ENCODE results near the gene NHSL1.

Gene NHSL1

GRCh38 chr6:138461647-138462046, 37.6 kb downstream of the NHSL1 start:
- Mint-ChIP-seq H3K4me1 (peaks cover under 1% of the 10 kb centered on the region), H3K4me3 (no peak overlapping the region), H3K9me3 (peaks cover 10% of the 10 kb centered on the region), H3K36me3 (ENCODE audit: insufficient read depth) (no peaks in the 10 kb centered on the region), H3K27ac (ENCODE audit: low read depth) (no peak overlapping the region), H3K27me3 (no peaks in the 10 kb centered on the region)
- ATAC-seq (replicated peaks; ENCODE audit: extremely low read depth, poor library complexity, severe bottlenecking) (no peak), DNase-seq (ENCODE audit: low spot score in 2 of 2) (no peak)

- no peaks in the 10 kb centered on the region for H3K36me3 Mint-ChIP-seq (ENCODE audit: insufficient read depth)
- ATAC-seq (replicated peaks; ENCODE audit: extremely low read depth, poor library complexity, severe bottlenecking) (no peak), DNase-seq (ENCODE audit: low spot score in 2 of 2) (no peak)
- peak overlapping the region; percentile 65 for H3K27ac Mint-ChIP-seq (ENCODE audit: low read depth)
- H3K4me1 Mint-ChIP-seq, result peaks cover 14% of the 10 kb centered on the region
- H3K9me3 Mint-ChIP-seq, result peaks cover 2% of the 10 kb centered on the region
- no peaks in the 10 kb centered on the region for H3K27me3 Mint-ChIP-seq
- H3K4me3 Mint-ChIP-seq, result peak overlapping the region; percentile 39
These were observed 42.9 kb downstream of the NHSL1 start for GRCh38 chr6:138456401-138456790.

GRCh38 chr6:138455746-138456400, 43.4 kb downstream of the NHSL1 start:
- H3K4me1 Mint-ChIP-seq, result peaks cover 14% of the 10 kb centered on the region
- H3K9me3 Mint-ChIP-seq, result no peaks in the 10 kb centered on the region
- H3K4me3 Mint-ChIP-seq, result peak overlapping the region; percentile 39
- peak overlapping the region; percentile 35 for H3K27ac Mint-ChIP-seq (ENCODE audit: low read depth)
- H3K36me3 Mint-ChIP-seq (ENCODE audit: insufficient read depth), result no peaks in the 10 kb centered on the region
- H3K27me3 Mint-ChIP-seq, result no peaks in the 10 kb centered on the region
- ATAC-seq (replicated peaks; ENCODE audit: extremely low read depth, poor library complexity, severe bottlenecking) (peak; percentile 87), DNase-seq (ENCODE audit: low spot score in 2 of 2) (peak in 1 of 2 donors; percentile 21)

- H3K27ac Mint-ChIP-seq (ENCODE audit: low read depth), result peak overlapping the region; percentile 35
- peak in 1 of 2 donors; percentile 41 for DNase-seq (ENCODE audit: low spot score in 2 of 2)
- peaks cover 14% of the 10 kb centered on the region for H3K4me1 Mint-ChIP-seq
- H3K27me3 Mint-ChIP-seq, result no peaks in the 10 kb centered on the region
- peak overlapping the region; percentile 39 for H3K4me3 Mint-ChIP-seq
- H3K36me3 Mint-ChIP-seq (ENCODE audit: insufficient read depth), result no peaks in the 10 kb centered on the region
- ATAC-seq (replicated peaks; ENCODE audit: extremely low read depth, poor library complexity, severe bottlenecking), result peak; percentile 76
- H3K9me3 Mint-ChIP-seq, result no peaks in the 10 kb centered on the region
These were observed 44.1 kb downstream of the NHSL1 start for GRCh38 chr6:138454981-138455706.

GRCh38 chr6:138451043-138451442, 48.3 kb downstream of the NHSL1 start:
- no peak for ATAC-seq (replicated peaks; ENCODE audit: extremely low read depth, poor library complexity, severe bottlenecking)

GRCh38 chr6:138450445-138450844, 48.8 kb downstream of the NHSL1 start:
- Mint-ChIP-seq H3K27ac (ENCODE audit: low read depth) (no peak overlapping the region), H3K4me1 (peaks cover 8% of the 10 kb centered on the region), H3K36me3 (ENCODE audit: insufficient read depth) (no peaks in the 10 kb centered on the region), H3K4me3 (no peak overlapping the region), H3K9me3 (no peaks in the 10 kb centered on the region), H3K27me3 (no peaks in the 10 kb centered on the region)
- DNase-seq (ENCODE audit: low spot score in 2 of 2) (no peak), ATAC-seq (replicated peaks; ENCODE audit: extremely low read depth, poor library complexity, severe bottlenecking) (no peak)

More at GRCh38 chr6:138451043-138451442, 48.3 kb downstream of the NHSL1 start:
- Mint-ChIP-seq H3K27ac (ENCODE audit: low read depth) (no peak overlapping the region), H3K4me3 (no peak overlapping the region), H3K9me3 (no peaks in the 10 kb centered on the region), H3K36me3 (ENCODE audit: insufficient read depth) (no peaks in the 10 kb centered on the region), H3K4me1 (peaks cover 8% of the 10 kb centered on the region), H3K27me3 (no peaks in the 10 kb centered on the region)
- DNase-seq (ENCODE audit: low spot score in 2 of 2), result no peak

- Mint-ChIP-seq H3K27me3 (no peaks in the 10 kb centered on the region), H3K9me3 (no peaks in the 10 kb centered on the region), H3K27ac (ENCODE audit: low read depth) (no peak overlapping the region), H3K36me3 (ENCODE audit: insufficient read depth) (no peaks in the 10 kb centered on the region), H3K4me1 (no peaks in the 10 kb centered on the region), H3K4me3 (no peak overlapping the region)
- no peak for ATAC-seq (replicated peaks; ENCODE audit: extremely low read depth, poor library complexity, severe bottlenecking)
- no peak for DNase-seq (ENCODE audit: low spot score in 2 of 2)
These were observed 52.5 kb downstream of the NHSL1 start for GRCh38 chr6:138446821-138447220.

GRCh38 chr6:138443979-138444378, 55.3 kb downstream of the NHSL1 start:
- H3K27me3 Mint-ChIP-seq, result no peaks in the 10 kb centered on the region
- DNase-seq (ENCODE audit: low spot score in 2 of 2), result no peak
- H3K27ac Mint-ChIP-seq (ENCODE audit: low read depth), result no peak overlapping the region
- no peak overlapping the region for H3K4me3 Mint-ChIP-seq
- H3K9me3 Mint-ChIP-seq, result no peaks in the 10 kb centered on the region
- H3K4me1 Mint-ChIP-seq, result no peaks in the 10 kb centered on the region
- H3K36me3 Mint-ChIP-seq (ENCODE audit: insufficient read depth), result no peaks in the 10 kb centered on the region
- ATAC-seq (replicated peaks; ENCODE audit: extremely low read depth, poor library complexity, severe bottlenecking), result no peak

GRCh38 chr6:138442663-138443062, 56.6 kb downstream of the NHSL1 start:
- Mint-ChIP-seq H3K4me1 (no peaks in the 10 kb centered on the region), H3K36me3 (ENCODE audit: insufficient read depth) (no peaks in the 10 kb centered on the region), H3K27me3 (no peaks in the 10 kb centered on the region), H3K9me3 (no peaks in the 10 kb centered on the region), H3K4me3 (no peak overlapping the region), H3K27ac (ENCODE audit: low read depth) (no peak overlapping the region)
- ATAC-seq (replicated peaks; ENCODE audit: extremely low read depth, poor library complexity, severe bottlenecking), result no peak
- no peak for DNase-seq (ENCODE audit: low spot score in 2 of 2)

- no peak for ATAC-seq (replicated peaks; ENCODE audit: extremely low read depth, poor library complexity, severe bottlenecking)
- no peak overlapping the region for H3K27ac Mint-ChIP-seq (ENCODE audit: low read depth)
- H3K36me3 Mint-ChIP-seq (ENCODE audit: insufficient read depth), result no peaks in the 10 kb centered on the region
- H3K9me3 Mint-ChIP-seq, result no peaks in the 10 kb centered on the region
- no peak for DNase-seq (ENCODE audit: low spot score in 2 of 2)
- no peak overlapping the region for H3K4me3 Mint-ChIP-seq
- no peaks in the 10 kb centered on the region for H3K27me3 Mint-ChIP-seq
- no peaks in the 10 kb centered on the region for H3K4me1 Mint-ChIP-seq
These were observed 57.3 kb downstream of the NHSL1 start for GRCh38 chr6:138441965-138442364.

- no peaks in the 10 kb centered on the region for H3K9me3 Mint-ChIP-seq
- H3K4me3 Mint-ChIP-seq, result no peak overlapping the region
- H3K27ac Mint-ChIP-seq (ENCODE audit: low read depth), result no peak overlapping the region
- H3K27me3 Mint-ChIP-seq, result no peaks in the 10 kb centered on the region
- H3K4me1 Mint-ChIP-seq, result no peaks in the 10 kb centered on the region
- ATAC-seq (replicated peaks; ENCODE audit: extremely low read depth, poor library complexity, severe bottlenecking) (no peak), DNase-seq (ENCODE audit: low spot score in 2 of 2) (no peak)
- no peaks in the 10 kb centered on the region for H3K36me3 Mint-ChIP-seq (ENCODE audit: insufficient read depth)
These were observed 58.4 kb downstream of the NHSL1 start for GRCh38 chr6:138440758-138441357.

- DNase-seq (ENCODE audit: low spot score in 2 of 2), result no peak
- no peak overlapping the region for H3K27ac Mint-ChIP-seq (ENCODE audit: low read depth)
- no peak overlapping the region for H3K4me3 Mint-ChIP-seq
- no peaks in the 10 kb centered on the region for H3K4me1 Mint-ChIP-seq
- H3K27me3 Mint-ChIP-seq, result no peaks in the 10 kb centered on the region
- no peaks in the 10 kb centered on the region for H3K9me3 Mint-ChIP-seq
- ATAC-seq (replicated peaks; ENCODE audit: extremely low read depth, poor library complexity, severe bottlenecking), result no peak
- H3K36me3 Mint-ChIP-seq (ENCODE audit: insufficient read depth), result no peaks in the 10 kb centered on the region
These were observed 59.0 kb downstream of the NHSL1 start for GRCh38 chr6:138440296-138440695.

- no peak overlapping the region for H3K4me3 Mint-ChIP-seq
- H3K27ac Mint-ChIP-seq (ENCODE audit: low read depth), result no peak overlapping the region
- no peaks in the 10 kb centered on the region for H3K9me3 Mint-ChIP-seq
- DNase-seq (ENCODE audit: low spot score in 2 of 2) (no peak), ATAC-seq (replicated peaks; ENCODE audit: extremely low read depth, poor library complexity, severe bottlenecking) (no peak)
- H3K27me3 Mint-ChIP-seq, result no peaks in the 10 kb centered on the region
- no peaks in the 10 kb centered on the region for H3K36me3 Mint-ChIP-seq (ENCODE audit: insufficient read depth)
- H3K4me1 Mint-ChIP-seq, result no peaks in the 10 kb centered on the region
These were observed 59.7 kb downstream of the NHSL1 start for GRCh38 chr6:138439546-138439945.
